Caco-2 (cell line): ENCODE measurements around the gene EHBP1. TPM values are rescaled to one million over a fixed set of nuclear protein-coding genes. Genes with fewer than 3 reads are reported as not detected.

Experiments
- BruUV-seq: library from RNA; stranded (reverse); fragments of 400-500 nt; replicated peaks from 2 replicates; lab custom pipeline; 2021; lab: Mats Ljungman, UMichigan
- CTCF ChIA-PET: fragments of 300-600 bp; sonication (Branson Sonifier 250); formaldehyde crosslinking; loops from one replicate; lab custom pipeline; 2022; ENCODE audit warnings: antibody characterized with exemption; lab: Charles Lee
- POLR2A ChIA-PET: fragments of 300-600 bp; sonication (Branson Sonifier 250); formaldehyde crosslinking; loops from one replicate; lab custom pipeline; 2022; ENCODE audit warnings: antibody characterized with exemption; lab: Charles Lee
- DNase-seq, 2 experiments: peaks; one replicate each; pipeline versions ENCODE4 v3.0.0 to v3.0.0-alpha.2; 2020 to 2022
- H3K27me3 ChIP-seq: replicated peaks from 2 replicates; pipeline ENCODE4 v1.6.0; 2011; ENCODE audit warnings: low read length; ENCODE audit not compliant: control insufficient read depth, insufficient read depth
- H3K36me3 ChIP-seq: 2 replicates; pipeline ENCODE4 v1.5.1; 2011; ENCODE audit warnings: low read length; ENCODE audit not compliant: control insufficient read depth, insufficient read depth
- H3K4me1 ChIP-seq: fragments of 250-450 bp; sonication (Bioruptor Pico); 2 replicates; pipeline ENCODE4 v1.5.1; 2020; ENCODE audit warnings: mild to moderate bottlenecking
- H3K4me3 ChIP-seq: 2 replicates; pipeline ENCODE4 v1.5.1; 2011; ENCODE audit warnings: low read depth, mild to moderate bottlenecking, control low read depth, low read length
- H3K9me3 ChIP-seq: fragments of 250-450 bp; sonication (Bioruptor Pico); 2 replicates; pipeline ENCODE4 v1.5.1; 2020; ENCODE audit warnings: mild to moderate bottlenecking, moderate library complexity
- H3K27ac Mint-ChIP-seq: one replicate; pipeline ENCODE4 v1.8.0; 2022; ENCODE audit warnings: mixed read lengths; ENCODE audit not compliant: unreplicated experiment
- H3K27me3 Mint-ChIP-seq: one replicate; pipeline ENCODE4 v1.8.0; 2022; ENCODE audit warnings: mixed read lengths; ENCODE audit not compliant: insufficient read depth, unreplicated experiment
- H3K36me3 Mint-ChIP-seq: one replicate; pipeline ENCODE4 v1.8.0; 2022; ENCODE audit warnings: mild to moderate bottlenecking, mixed read lengths; ENCODE audit not compliant: insufficient read depth, unreplicated experiment
- H3K4me1 Mint-ChIP-seq: one replicate; pipeline ENCODE4 v1.8.0; 2022; ENCODE audit warnings: low read depth, mixed read lengths; ENCODE audit not compliant: unreplicated experiment
- H3K4me3 Mint-ChIP-seq: one replicate; pipeline ENCODE4 v1.8.0; 2022; ENCODE audit warnings: mild to moderate bottlenecking, moderate library complexity, mixed read lengths; ENCODE audit not compliant: unreplicated experiment
- H3K9me3 Mint-ChIP-seq: one replicate; pipeline ENCODE4 v1.8.0; 2022; ENCODE audit warnings: mixed read lengths; ENCODE audit not compliant: unreplicated experiment
- intact Hi-C: fragments of 100-400 bp; cut with micrococcal nuclease; formaldehyde crosslinking; loops from one replicate; pipeline ENCODE4 v1.10.0; 2022; ENCODE audit not compliant: unreplicated experiment
- total RNA-seq: library from RNA; stranded (reverse); gene quantifications from 2 replicates; pipeline ENCODE4 v1.2.3, GENCODE V29; 2022
- TF ChIP-seq, protein P1 (sequence below), 2 experiments: fragments of 200-600 bp in 1 of 2; IDR thresholded peaks; 1 replicate in 1 of 2; 2 replicates in 1 of 2; pipeline versions ENCODE4 v1.5.1 to v1.8.0; 2011 to 2022; ENCODE audit warnings: antibody characterized with exemption in 1 of 2, control low read depth in 1 of 2, inconsistent platforms in 1 of 2, low read depth in 1 of 2, low read length in 1 of 2, mild to moderate bottlenecking in 1 of 2, moderate library complexity in 1 of 2; ENCODE audit not compliant: insufficient read depth in 1 of 2, severe bottlenecking in 1 of 2, unreplicated experiment in 1 of 2

Gene EHBP1
- total RNA-seq, 1 experiment from 2014 or later: 120 TPM

DNA sequence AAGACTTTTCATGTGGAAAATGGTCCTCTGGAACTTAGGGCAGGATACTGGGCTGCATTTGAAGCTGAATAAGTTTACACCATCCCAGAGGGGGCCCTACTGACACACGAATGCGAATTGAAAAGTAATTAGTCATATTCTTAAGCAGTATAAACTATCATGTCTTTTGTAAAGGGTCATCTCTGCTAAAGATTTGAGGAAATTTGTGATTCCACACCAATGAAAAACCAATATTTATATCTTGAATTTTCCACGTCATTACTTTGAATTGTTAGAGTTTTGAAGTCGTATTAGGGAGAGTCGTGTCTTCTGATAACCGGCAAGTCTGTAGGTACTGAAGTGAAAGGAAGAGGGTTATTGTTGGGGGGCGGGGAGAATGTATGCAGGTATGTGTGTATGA is 341.0 kb downstream of the EHBP1 start:
- CTCF ChIA-PET: no interaction called here

DNA sequence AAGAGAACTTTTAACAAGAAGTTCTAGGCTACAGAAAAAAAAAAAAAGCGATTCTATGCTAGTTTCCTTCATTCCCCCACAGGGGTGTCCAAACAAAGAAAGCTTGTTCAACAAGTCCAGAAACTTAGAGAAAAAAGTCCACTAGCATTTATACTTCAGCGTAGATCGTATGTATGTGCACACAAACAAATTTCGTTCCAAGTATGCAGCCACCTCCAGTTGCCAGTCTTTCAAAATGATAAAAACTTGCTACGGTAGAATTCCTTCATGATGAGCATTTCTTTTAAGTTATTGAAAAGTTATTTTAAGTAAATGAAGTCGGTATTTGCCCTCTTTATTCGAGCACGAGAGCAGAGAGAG is 341.4 kb downstream of the EHBP1 start:
- TF ChIP-seq, protein P1, sequence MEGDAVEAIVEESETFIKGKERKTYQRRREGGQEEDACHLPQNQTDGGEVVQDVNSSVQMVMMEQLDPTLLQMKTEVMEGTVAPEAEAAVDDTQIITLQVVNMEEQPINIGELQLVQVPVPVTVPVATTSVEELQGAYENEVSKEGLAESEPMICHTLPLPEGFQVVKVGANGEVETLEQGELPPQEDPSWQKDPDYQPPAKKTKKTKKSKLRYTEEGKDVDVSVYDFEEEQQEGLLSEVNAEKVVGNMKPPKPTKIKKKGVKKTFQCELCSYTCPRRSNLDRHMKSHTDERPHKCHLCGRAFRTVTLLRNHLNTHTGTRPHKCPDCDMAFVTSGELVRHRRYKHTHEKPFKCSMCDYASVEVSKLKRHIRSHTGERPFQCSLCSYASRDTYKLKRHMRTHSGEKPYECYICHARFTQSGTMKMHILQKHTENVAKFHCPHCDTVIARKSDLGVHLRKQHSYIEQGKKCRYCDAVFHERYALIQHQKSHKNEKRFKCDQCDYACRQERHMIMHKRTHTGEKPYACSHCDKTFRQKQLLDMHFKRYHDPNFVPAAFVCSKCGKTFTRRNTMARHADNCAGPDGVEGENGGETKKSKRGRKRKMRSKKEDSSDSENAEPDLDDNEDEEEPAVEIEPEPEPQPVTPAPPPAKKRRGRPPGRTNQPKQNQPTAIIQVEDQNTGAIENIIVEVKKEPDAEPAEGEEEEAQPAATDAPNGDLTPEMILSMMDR (IDR thresholded peaks at IDR 0.05; ENCODE audit: insufficient read depth in 1 of 2, low read depth in 1 of 2, low read length in 1 of 2, severe bottlenecking in 1 of 2, unreplicated experiment in 1 of 2): no peak
- Mint-ChIP-seq H3K9me3 (no peaks in the 10 kb centered on the region), H3K36me3 (peaks cover 37% of the 10 kb centered on the region), H3K4me3 (no peak overlapping the region), H3K4me1 (no peaks in the 10 kb centered on the region), H3K27ac (no peak overlapping the region), H3K27me3 (no peaks in the 10 kb centered on the region)
- Histone ChIP-seq H3K4me3 (no peak overlapping the region), H3K4me1 (no peaks in the 10 kb centered on the region), H3K9me3 (no peaks in the 10 kb centered on the region), H3K36me3 (no peaks in the 10 kb centered on the region; the same call in 1 of the 2 replicates), H3K27me3 (no peaks in the 10 kb centered on the region)
- no TSS peak for BruUV-seq
- DNase-seq: no peak
- ChIA-PET CTCF (no interaction called here), POLR2A (no interaction called here)
- intact Hi-C loops: no loop called here

More for the DNA sequence above, 341.0 kb downstream of the EHBP1 start:
- no peaks in the 10 kb centered on the region for H3K9me3 ChIP-seq
- Mint-ChIP-seq H3K9me3 (no peaks in the 10 kb centered on the region), H3K4me1 (no peaks in the 10 kb centered on the region), H3K27me3 (no peaks in the 10 kb centered on the region), H3K27ac (no peak overlapping the region), H3K36me3 (peaks cover 37% of the 10 kb centered on the region), H3K4me3 (no peak overlapping the region)
- intact Hi-C loops: no loop called here
- DNase-seq: no peak
- TF ChIP-seq, protein P1 (IDR thresholded peaks at IDR 0.05; ENCODE audit: insufficient read depth in 1 of 2, low read depth in 1 of 2, low read length in 1 of 2, severe bottlenecking in 1 of 2, unreplicated experiment in 1 of 2): no peak
- BruUV-seq: no TSS peak
- H3K4me1 ChIP-seq: peaks cover 3% of the 10 kb centered on the region; the same call in 1 of the 2 replicates
- POLR2A ChIA-PET: no interaction called here
- no peaks in the 10 kb centered on the region; the same call in 1 of the 2 replicates for H3K36me3 ChIP-seq
- no peaks in the 10 kb centered on the region for H3K27me3 ChIP-seq
- no peak overlapping the region for H3K4me3 ChIP-seq

DNA sequence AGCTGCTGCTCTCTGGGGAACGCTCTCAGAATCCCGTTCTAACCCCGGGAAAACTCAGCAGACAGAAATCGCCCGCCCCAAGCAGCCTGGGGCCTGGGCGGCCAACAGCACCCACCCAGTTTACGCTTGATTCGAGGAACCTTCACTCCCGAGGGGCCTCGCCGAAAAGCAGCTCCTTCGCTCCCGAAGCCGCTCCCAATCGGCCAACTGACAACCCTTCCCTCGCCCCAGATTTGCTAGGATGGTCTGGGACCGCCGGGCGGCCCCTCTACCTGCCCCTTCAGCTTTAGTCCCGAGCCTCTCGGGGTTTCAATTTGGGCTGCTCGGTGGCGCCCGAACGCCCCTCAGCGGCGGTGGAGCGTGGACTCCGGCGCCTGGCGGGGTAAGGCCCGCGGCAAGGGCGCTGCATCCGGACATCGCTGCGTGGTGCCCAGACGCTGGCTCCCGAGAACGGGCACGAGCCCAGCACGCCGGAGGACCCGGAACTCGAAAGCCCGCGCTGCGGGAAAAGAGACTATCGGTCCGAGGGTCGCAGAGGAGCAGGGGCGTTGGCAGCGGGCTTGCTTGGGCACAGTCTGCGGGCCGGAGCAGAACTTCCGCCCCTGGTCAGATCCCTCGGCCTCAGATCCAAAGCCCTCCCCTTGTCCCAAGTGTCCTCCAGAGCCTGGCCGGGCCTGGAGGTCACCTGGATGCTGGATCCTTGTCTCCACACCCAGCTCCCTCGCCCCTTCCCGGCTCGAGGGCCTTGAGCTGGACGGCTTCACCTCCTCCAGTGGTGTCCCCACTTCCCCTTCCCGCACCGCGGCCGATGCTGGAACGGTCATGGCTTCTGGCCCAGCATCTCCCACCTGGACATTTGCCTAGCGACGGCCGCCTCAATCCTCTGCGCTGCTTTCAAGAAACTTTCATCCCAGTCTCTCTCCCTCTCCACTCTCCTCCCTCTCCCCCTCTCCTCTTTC is 342.1 kb downstream of the EHBP1 start:
- ChIA-PET CTCF (no interaction called here), POLR2A (no interaction called here)
- Histone ChIP-seq H3K4me1 (no peaks in the 10 kb centered on the region), H3K9me3 (no peaks in the 10 kb centered on the region), H3K27me3 (no peaks in the 10 kb centered on the region), H3K4me3 (no peak overlapping the region), H3K36me3 (no peaks in the 10 kb centered on the region; the same call in 1 of the 2 replicates)
- no peaks in the 10 kb centered on the region for H3K9me3 Mint-ChIP-seq
- BruUV-seq: no TSS peak
- no peak overlapping the region for H3K4me3 Mint-ChIP-seq
- no peaks in the 10 kb centered on the region for H3K27me3 Mint-ChIP-seq
- H3K27ac Mint-ChIP-seq: no peak overlapping the region
- intact Hi-C loops: no loop called here
- no peak for DNase-seq
- no peaks in the 10 kb centered on the region for H3K4me1 Mint-ChIP-seq
- H3K36me3 Mint-ChIP-seq: peaks cover 37% of the 10 kb centered on the region
- TF ChIP-seq, protein P1 (IDR thresholded peaks at IDR 0.05; ENCODE audit: insufficient read depth in 1 of 2, low read depth in 1 of 2, low read length in 1 of 2, severe bottlenecking in 1 of 2, unreplicated experiment in 1 of 2): no peak
